AG08395 (cell line): Measurements from ENCODE around the gene ADGRA1.

Experiments used
- DNase-seq: peaks from one replicate; pipeline ENCODE4 v3.0.0; 2012; ENCODE audit warnings: mixed read lengths, low spot score

The ADGRA1 gene

GRCh38 chr10:133056651-133057178 lies 31.0 kb upstream of the ADGRA1 start:
- no peak for DNase-seq

DNA sequence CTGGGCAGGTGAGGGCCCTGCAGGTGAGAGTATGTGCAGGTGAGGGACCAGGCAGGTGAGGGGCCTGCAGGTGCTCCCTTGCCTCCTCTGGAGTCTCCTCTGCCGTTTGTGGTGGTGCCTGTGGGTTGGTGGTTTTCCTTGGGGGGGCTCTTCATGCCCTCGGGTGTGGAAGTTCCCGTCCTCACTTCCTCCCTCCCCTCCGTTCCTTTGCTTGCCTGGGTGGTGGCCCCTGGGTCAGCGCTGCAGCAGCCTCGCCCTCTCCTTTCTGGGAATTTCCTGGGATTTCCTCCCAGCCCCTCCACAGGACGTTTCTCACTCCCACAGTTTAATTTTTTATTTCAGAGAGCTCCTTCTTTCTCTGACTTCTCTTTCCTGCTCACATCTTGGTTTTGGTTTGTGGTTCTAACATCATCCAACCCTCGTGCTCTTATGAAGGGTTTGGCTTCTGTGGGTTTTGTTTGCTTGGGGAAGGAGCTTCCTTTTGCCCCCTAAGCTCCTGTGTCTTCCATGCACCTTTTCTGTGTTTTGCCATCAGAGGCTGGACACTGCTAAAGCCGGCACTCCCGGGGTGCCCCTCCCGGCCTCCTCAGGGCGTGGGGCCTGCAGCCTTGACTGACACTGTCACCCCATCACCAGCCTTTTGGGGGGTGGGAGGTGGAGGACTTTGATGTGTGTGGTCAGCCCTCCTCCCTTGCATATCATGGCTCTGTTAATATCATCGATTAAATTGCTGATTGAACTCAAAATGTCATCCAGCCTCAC lies 29.2 kb upstream of the ADGRA1 start:
- no peak for DNase-seq

GRCh38 chr10:133059093-133059470 lies 28.6 kb upstream of the ADGRA1 start:
- DNase-seq, result no peak

DNA sequence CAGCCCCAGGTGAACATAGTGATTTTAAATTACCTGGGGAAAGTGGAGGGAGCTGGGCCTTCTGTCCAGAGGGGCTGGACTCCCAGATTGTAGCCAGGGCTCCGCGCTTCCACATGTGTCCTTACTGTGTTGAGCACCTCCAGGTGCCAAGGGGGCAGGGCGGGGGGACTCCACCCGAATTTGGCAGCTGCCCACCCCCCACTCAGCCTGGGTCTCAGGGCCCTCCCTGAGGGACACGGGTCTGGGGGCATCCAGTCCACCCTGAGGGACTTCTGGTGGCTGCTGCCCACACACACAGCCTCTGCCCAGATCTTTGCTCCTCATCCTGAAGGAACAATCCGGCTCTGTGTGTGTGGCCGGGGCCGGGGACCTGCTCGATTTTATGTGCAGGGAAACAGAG lies 28.2 kb upstream of the ADGRA1 start:
- no peak for DNase-seq

DNA sequence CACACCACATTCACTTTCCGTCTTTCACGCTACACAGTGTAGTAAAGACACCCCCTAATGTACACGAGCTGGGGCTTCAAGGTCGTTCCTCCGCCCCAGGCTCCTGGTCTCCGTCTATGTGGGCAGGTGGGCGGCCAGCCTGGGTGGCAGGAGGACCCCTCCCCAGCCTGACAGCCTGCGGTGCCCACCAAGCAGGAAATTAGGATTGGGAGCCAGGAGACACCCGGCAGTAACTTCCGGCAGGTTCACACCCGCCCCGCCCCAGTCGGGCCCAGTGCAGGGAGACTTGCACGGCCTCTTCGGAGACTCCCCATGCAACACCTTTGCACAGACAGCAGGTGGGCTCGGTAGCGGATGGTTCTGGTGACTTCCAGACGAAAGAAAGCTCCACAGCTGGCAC lies 27.7 kb upstream of the ADGRA1 start:
- no peak for DNase-seq

DNA sequence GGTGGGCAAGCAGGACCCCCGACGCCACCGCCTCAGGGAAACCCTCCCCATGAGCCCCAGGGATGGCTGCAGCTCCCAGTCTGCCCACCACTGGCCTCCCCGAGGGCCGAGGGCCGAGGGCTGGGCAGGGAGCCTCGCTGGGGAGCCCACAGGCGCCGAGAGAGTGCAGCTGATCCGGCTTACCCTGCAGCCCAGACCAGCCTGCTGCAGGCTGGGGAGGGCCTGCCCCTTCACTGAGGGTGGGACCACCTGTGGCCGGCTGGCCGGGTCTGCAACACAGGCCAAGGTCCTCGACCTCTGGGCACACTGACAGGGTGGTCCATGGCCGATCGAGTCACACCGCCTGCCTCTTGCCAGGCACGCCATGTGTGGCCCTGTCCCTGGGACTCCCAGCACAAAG lies 27.3 kb upstream of the ADGRA1 start:
- DNase-seq, result no peak

GRCh38 chr10:133060881-133061280 lies 26.8 kb upstream of the ADGRA1 start:
- DNase-seq, result no peak

GRCh38 chr10:133061296-133062038 lies 26.3 kb upstream of the ADGRA1 start:
- DNase-seq, result no peak

- DNase-seq, result no peak
These were observed 25.6 kb upstream of the ADGRA1 start for GRCh38 chr10:133062085-133062484.

- DNase-seq, result no peak
These were observed 25.1 kb upstream of the ADGRA1 start for GRCh38 chr10:133062635-133063034.

DNA sequence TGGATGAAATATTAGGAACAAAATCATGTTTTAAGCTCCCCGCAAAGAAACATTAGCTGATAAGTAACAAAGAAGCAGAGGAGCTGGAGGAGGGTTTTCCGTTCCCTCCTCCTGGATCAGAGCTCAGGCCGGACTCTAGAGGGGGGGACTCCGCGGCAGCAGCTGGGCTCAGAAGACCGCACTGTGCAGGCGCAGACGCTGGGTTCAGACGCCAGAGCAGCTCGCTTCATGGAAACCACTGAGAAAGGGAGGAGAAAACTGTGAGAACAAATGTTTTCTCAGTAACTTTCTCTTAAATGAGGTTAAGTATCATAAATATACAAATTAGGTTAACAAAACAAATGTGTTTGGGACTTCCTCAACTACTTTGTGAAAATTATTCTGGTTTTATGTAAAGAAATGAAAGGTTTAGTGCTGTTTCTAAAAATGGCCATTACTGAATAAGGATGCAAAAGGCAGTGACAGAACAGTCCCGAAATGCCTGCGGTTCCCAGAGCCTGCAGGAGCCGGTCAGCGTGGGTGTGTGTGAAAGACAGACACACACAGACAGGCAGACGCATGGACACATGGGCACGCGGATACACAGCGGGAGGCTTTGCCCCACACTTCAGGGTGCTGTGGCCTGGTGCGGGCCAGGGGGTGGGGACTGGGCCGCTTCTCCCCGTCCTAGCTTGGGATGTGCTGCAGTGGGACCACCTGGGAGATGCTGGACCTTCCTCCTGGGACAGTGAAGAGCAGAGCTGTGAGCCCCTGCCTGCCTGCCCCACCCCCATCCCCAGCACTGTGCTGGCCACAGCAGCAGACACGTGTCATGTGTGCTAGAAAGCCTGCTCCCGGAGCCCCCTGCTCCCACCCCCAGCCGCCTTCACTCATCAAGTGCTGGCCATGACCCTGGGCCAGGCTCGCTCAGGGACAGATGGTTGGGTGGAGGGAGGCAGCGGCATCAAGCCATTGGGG lies 20.3 kb upstream of the ADGRA1 start:
- DNase-seq, result no peak

DNA sequence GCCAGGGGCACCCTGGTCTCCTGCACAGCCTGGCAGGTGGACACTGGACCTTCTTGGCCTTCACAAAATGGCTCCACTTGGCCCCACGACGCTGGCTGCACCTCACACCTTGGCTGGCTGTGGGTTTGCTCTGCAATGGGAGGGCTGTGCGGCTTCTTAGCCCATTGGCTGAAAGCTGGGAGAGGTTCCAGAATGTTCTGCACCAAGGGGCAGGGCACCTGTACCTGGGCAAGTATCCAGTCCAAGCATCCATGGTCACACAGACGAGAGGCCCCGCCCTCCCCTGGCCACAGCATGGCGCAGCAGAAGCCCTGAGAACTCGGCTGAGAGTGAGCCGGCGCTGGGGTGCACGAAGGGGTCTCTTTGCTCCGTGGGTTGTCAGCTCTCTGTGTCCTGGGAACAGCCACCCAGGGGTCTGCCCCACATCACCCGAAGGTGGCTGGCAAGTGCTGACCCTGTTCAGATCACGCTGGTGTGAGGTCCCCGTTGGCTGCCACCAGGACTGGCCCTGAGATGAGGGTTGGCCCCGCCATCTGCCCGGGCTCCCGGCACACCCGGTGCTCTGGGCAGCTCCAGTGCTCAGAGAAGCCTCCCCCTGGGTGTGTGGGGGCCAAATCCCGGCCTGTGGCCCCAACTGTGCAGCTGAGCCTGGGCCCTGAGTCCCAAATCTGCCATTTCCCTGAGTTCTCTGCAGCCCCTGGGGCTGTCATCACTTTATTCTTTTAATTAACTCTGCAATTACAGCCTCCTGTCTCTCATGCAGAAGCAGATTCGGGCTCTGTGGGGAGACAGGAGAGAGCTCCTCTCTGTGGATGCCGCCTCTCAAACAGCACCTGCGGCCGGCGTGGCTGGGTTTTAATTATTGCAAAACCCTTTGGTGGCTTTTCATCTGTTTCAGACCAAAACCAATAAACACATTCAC lies 19.4 kb upstream of the ADGRA1 start:
- DNase-seq, result no peak

DNA sequence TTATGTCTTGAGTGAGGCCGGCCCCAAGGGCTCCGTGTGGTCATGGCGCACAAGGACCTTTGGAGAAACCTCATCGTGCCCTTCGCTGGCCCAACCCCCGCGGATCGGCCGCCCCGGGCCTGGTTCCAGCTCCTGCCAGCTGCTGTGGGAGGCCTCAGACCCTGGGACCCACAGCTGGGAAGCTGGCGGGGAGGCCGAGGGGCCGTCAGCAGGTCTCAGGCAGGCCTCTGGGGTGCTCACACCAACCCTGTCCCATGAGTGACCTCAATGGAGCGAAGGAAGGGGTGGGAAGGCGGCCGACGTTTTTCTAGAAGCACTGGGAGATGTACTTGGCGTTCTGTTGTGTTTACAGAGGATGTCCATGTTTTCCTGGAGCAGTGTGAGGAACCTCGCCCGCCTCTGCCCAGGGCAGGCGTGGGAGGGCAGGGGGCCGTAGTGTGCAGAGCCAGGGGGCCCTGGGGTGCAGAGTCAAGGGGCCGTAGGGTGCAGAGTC lies 18.6 kb upstream of the ADGRA1 start:
- no peak for DNase-seq

- DNase-seq, result no peak
These were observed 17.3 kb upstream of the ADGRA1 start for GRCh38 chr10:133070405-133070804.

DNA sequence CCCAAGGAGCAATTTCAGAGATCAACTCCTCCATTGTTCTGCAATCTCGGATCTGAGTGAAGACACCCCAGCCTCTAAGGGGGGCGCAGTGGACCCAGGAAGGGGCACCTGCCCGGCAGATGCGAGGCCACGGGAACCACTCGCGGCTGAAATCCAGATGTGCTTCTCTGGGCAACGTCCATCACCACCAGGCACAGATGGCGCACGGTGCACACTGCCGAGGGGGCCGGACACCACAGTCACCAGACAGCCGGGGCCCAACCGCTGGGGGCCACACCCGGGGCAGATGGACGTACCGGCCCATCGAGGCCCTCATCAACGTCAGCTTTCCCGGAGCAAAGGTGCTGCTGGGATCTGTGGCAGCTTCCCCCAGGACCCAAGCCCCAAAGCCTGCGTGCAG lies 16.9 kb upstream of the ADGRA1 start:
- DNase-seq, result no peak

DNA sequence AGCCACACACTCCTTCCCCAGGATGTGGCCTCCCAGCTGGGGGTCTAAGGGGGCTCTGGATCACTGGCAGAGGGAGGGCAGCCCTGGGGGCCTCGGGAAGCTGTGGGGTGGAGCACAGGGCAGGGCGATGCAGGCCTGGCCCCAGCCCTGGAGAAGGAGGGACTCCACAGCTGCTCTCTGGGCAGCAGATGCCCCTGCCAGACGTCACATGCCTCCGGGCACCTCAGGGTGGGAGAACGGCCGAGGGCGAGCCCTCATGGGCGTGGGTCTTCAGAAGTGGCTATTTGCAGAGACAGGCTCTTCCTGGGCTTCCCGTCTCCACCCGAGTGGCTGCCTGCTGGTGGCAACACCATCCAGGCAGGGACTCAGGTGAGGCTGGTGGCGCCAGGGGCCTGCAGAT lies 16.0 kb upstream of the ADGRA1 start:
- no peak for DNase-seq

- DNase-seq, result no peak
These were observed 15.5 kb upstream of the ADGRA1 start for GRCh38 chr10:133072196-133072595.

GRCh38 chr10:133072720-133073390 lies 14.9 kb upstream of the ADGRA1 start:
- no peak for DNase-seq

DNA sequence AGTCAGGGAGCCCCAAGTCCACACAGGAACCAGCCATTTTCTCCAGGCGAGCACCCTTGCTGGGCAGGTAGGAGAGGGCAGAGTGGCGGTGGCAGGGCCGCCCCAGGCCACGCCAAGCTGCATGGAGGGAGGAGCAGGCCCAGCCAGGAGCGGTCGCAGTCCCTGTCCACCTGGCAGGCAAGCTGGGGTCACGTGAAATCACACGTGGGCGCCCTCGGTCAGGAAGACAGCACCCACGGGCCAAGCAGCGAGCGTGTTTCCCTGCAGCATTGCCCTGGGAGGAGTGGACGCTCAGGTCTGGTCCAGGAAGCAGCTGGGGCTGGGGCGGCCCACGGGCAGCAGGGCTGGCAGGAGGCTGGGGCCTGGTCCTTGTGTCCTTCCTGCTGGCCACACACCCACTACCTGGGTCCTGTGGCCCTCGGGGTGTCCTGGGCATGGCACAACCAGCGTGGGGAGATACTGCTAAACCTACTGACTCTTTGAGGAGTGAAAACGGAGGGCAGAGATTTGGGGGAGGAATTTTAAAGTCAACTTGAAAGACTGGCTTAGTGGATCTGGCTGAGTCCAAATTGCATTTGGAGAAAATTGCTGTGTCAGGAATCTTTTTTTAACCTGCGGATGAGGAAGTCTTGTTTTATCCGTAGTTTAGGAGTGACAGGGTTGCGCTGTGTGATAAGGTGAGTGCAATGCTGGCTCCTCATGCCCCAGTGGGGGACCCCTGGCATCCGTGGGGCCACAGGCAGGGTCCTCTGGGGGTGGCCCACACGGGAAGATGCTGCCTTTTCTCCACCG lies 12.2 kb upstream of the ADGRA1 start:
- no peak for DNase-seq
